Stimulated activated effector memory CD8-positive, alpha-beta T cell treated with anti-CD3 and anti-CD28 coated beads, Interleukin-12 subunit alpha, Interleukin-12 subunit beta, amount 100 ng/mL, for 72 hours (primary cell): Measurements from ENCODE around the gene AFAP1.

Experiments
- ATAC-seq: fragments of 150-1000 bp; cut with Tn5 transposase; 2 replicates; pipeline ENCODE4 v1.10.0; 2021
- DNase-seq, 2 donors: peaks; one replicate each; pipeline ENCODE4 v3.0.0; 2021 to 2022; ENCODE audit warnings: low spot score in 2 of 2
- H3K27ac Mint-ChIP-seq: one replicate; pipeline ENCODE4 v1.8.0; 2022; ENCODE audit warnings: mild to moderate bottlenecking, mixed read lengths
- H3K36me3 Mint-ChIP-seq: one replicate; pipeline ENCODE4 v1.8.0; 2022; ENCODE audit warnings: mild to moderate bottlenecking, mixed read lengths
- H3K4me1 Mint-ChIP-seq: one replicate; pipeline ENCODE4 v1.8.0; 2022; ENCODE audit warnings: mixed read lengths
- H3K4me3 Mint-ChIP-seq: one replicate; pipeline ENCODE4 v1.8.0; 2022; ENCODE audit warnings: mild to moderate bottlenecking, mixed read lengths
- H3K9me3 Mint-ChIP-seq: one replicate; pipeline ENCODE4 v1.8.0; 2022; ENCODE audit warnings: mixed read lengths

The AFAP1 gene

GRCh38 chr4:7717161-7717560, 222.5 kb downstream of the AFAP1 start:
- no peak overlapping the region for H3K4me3 Mint-ChIP-seq
- ATAC-seq (no peak), DNase-seq (no peak)
- H3K4me1 Mint-ChIP-seq, result no peaks in the 10 kb centered on the region
- no peaks in the 10 kb centered on the region for H3K36me3 Mint-ChIP-seq
- H3K9me3 Mint-ChIP-seq, result no peaks in the 10 kb centered on the region
- no peak overlapping the region for H3K27ac Mint-ChIP-seq

GRCh38 chr4:7716010-7716721, 223.5 kb downstream of the AFAP1 start:
- H3K4me1 Mint-ChIP-seq, result no peaks in the 10 kb centered on the region
- H3K36me3 Mint-ChIP-seq, result no peaks in the 10 kb centered on the region
- no peak overlapping the region for H3K4me3 Mint-ChIP-seq
- H3K27ac Mint-ChIP-seq, result no peak overlapping the region
- ATAC-seq (no peak), DNase-seq (no peak)
- H3K9me3 Mint-ChIP-seq, result no peaks in the 10 kb centered on the region

- no peaks in the 10 kb centered on the region for H3K4me1 Mint-ChIP-seq
- ATAC-seq, result no peak
Observed at GRCh38 chr4:7715271-7716009, 224.2 kb downstream of the AFAP1 start.

GRCh38 chr4:7714738-7715137, 224.9 kb downstream of the AFAP1 start:
- Mint-ChIP-seq H3K4me1 (no peaks in the 10 kb centered on the region), H3K36me3 (no peaks in the 10 kb centered on the region), H3K4me3 (no peak overlapping the region), H3K9me3 (no peaks in the 10 kb centered on the region), H3K27ac (no peak overlapping the region)
- DNase-seq (no peak), ATAC-seq (no peak)

More at GRCh38 chr4:7715271-7716009, 224.2 kb downstream of the AFAP1 start:
- DNase-seq, result no peak
- no peaks in the 10 kb centered on the region for H3K9me3 Mint-ChIP-seq
- H3K27ac Mint-ChIP-seq, result no peak overlapping the region
- H3K4me3 Mint-ChIP-seq, result no peak overlapping the region
- no peaks in the 10 kb centered on the region for H3K36me3 Mint-ChIP-seq

- Mint-ChIP-seq H3K4me3 (no peak overlapping the region), H3K9me3 (no peaks in the 10 kb centered on the region), H3K27ac (no peak overlapping the region), H3K4me1 (no peaks in the 10 kb centered on the region), H3K36me3 (no peaks in the 10 kb centered on the region)
- DNase-seq (no peak), ATAC-seq (no peak)
Observed at GRCh38 chr4:7714176-7714575, 225.5 kb downstream of the AFAP1 start.

- DNase-seq, result no peak
- Mint-ChIP-seq H3K36me3 (no peaks in the 10 kb centered on the region), H3K4me3 (no peak overlapping the region), H3K9me3 (no peaks in the 10 kb centered on the region), H3K4me1 (no peaks in the 10 kb centered on the region), H3K27ac (no peak overlapping the region)
- no peak for ATAC-seq
Observed at GRCh38 chr4:7713757-7714156, 225.9 kb downstream of the AFAP1 start.

- H3K4me1 Mint-ChIP-seq, result no peaks in the 10 kb centered on the region
- DNase-seq (no peak), ATAC-seq (no peak)
Observed at GRCh38 chr4:7712021-7712671, 227.5 kb downstream of the AFAP1 start.

GRCh38 chr4:7711307-7711963, 228.2 kb downstream of the AFAP1 start:
- ATAC-seq (no peak), DNase-seq (no peak)
- Mint-ChIP-seq H3K27ac (no peak overlapping the region), H3K36me3 (no peaks in the 10 kb centered on the region), H3K9me3 (no peaks in the 10 kb centered on the region), H3K4me3 (no peak overlapping the region), H3K4me1 (no peaks in the 10 kb centered on the region)

More at GRCh38 chr4:7712021-7712671, 227.5 kb downstream of the AFAP1 start:
- H3K4me3 Mint-ChIP-seq, result no peak overlapping the region
- H3K27ac Mint-ChIP-seq, result no peak overlapping the region
- no peaks in the 10 kb centered on the region for H3K36me3 Mint-ChIP-seq
- no peaks in the 10 kb centered on the region for H3K9me3 Mint-ChIP-seq

GRCh38 chr4:7710576-7711306, 228.9 kb downstream of the AFAP1 start:
- Mint-ChIP-seq H3K27ac (no peak overlapping the region), H3K4me1 (no peaks in the 10 kb centered on the region), H3K36me3 (no peaks in the 10 kb centered on the region), H3K9me3 (no peaks in the 10 kb centered on the region), H3K4me3 (no peak overlapping the region)
- ATAC-seq (no peak), DNase-seq (no peak)

GRCh38 chr4:7710126-7710525, 229.5 kb downstream of the AFAP1 start:
- DNase-seq, result no peak
- no peak for ATAC-seq
- H3K27ac Mint-ChIP-seq, result no peak overlapping the region
- H3K4me3 Mint-ChIP-seq, result no peak overlapping the region
- H3K36me3 Mint-ChIP-seq, result no peaks in the 10 kb centered on the region
- H3K9me3 Mint-ChIP-seq, result no peaks in the 10 kb centered on the region
- no peaks in the 10 kb centered on the region for H3K4me1 Mint-ChIP-seq

GRCh38 chr4:7709431-7709830, 230.2 kb downstream of the AFAP1 start:
- Mint-ChIP-seq H3K4me3 (no peak overlapping the region), H3K36me3 (no peaks in the 10 kb centered on the region), H3K27ac (no peak overlapping the region), H3K4me1 (no peaks in the 10 kb centered on the region), H3K9me3 (no peaks in the 10 kb centered on the region)
- ATAC-seq (no peak), DNase-seq (no peak)

GRCh38 chr4:7708981-7709380, 230.7 kb downstream of the AFAP1 start:
- Mint-ChIP-seq H3K4me3 (no peak overlapping the region), H3K4me1 (no peaks in the 10 kb centered on the region), H3K27ac (no peak overlapping the region), H3K9me3 (no peaks in the 10 kb centered on the region), H3K36me3 (no peaks in the 10 kb centered on the region)
- DNase-seq (no peak), ATAC-seq (no peak)
